22Rv1 (cell line): ENCODE results near the gene HYDIN.

ENCODE experiments used
- H3K27ac ChIP-seq: fragments of 450-650 bp; 2 replicates; pipeline ENCODE4 v1.5.1; 2017
- CTCF ChIP-seq: fragments of 450-650 bp; IDR thresholded peaks from 2 replicates; pipeline ENCODE4 v1.5.1; 2017; ENCODE audit warnings: mild to moderate bottlenecking
- ZFX ChIP-seq: fragments of 450-650 bp; IDR thresholded peaks from 2 replicates; pipeline ENCODE4 v1.6.1; 2017; ENCODE audit warnings: antibody characterized with exemption, borderline replicate concordance

Gene HYDIN

DNA sequence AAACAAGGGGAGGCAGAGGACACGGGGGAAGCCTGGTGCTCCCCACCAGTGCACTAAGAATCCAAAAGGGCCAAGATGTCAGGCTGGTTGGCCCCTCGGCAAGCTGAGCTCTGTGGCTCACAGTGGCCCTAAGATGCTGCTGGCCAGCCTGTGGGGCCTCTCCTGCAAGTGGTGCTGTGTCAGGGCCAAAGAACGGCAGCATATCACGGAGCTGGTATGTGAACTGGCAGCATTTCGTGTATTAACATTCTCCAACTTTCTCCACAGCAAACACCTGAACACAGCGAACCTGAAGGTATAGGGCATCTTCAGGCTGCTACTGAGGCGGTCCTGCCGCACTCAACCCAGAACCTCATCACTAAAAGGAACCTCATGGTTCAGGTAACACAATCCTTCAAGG is 464.3 kb downstream of the HYDIN start:
- no peak for TF ChIP-seq CTCF
- no peak for TF ChIP-seq ZFX
- H3K27ac ChIP-seq, result no peak overlapping the region

- no peak overlapping the region for H3K27ac ChIP-seq
- TF ChIP-seq ZFX, result no peak
- TF ChIP-seq CTCF, result no peak
These were observed 465.0 kb downstream of the HYDIN start for GRCh38 chr16:70765491-70765890.

GRCh38 chr16:70764632-70765031 is 465.9 kb downstream of the HYDIN start:
- H3K27ac ChIP-seq, result no peak overlapping the region
- TF ChIP-seq ZFX, result no peak
- TF ChIP-seq CTCF, result no peak

DNA sequence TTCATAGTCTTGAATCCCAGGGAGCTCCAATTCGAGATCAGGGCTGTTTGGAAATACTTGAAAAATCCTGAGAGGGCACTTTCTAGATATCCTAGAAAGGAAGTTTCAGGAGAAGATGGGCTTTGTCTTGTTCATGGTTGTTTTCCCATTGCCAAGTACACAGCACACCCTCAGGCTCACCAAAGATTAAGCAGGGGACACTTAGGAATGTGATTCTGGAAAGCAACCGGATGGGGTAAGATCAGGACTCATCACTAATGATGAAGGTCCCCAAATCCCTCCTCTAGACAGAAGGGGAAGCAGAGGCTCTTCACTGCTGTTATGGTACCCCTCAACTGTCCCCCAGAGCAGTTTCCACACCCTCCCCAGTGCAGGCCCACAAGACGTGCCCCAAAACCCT is 470.3 kb downstream of the HYDIN start:
- H3K27ac ChIP-seq, result no peak overlapping the region
- TF ChIP-seq ZFX, result no peak
- TF ChIP-seq CTCF, result no peak

DNA sequence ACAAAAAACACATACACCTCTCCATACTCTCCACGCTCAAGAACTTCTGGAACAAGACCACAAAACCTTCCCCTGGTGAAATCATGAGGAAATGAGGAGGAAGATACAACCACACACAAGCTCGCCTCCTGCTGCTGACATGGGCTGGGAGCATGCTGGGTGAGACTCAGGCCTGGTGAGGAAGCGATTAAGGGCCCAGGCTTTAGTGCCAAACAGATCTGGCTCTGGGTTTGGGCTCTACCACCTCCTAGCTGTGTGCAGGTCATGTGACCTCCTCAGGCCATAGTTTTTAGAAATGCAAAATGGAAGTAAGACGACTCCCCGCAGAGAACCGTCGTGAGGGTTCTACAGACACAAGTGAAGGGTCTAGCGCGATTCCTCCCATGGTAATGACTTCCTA is 470.9 kb downstream of the HYDIN start:
- TF ChIP-seq CTCF (no peak), ZFX (no peak)
- H3K27ac ChIP-seq, result no peak overlapping the region

GRCh38 chr16:70758786-70759185 is 471.7 kb downstream of the HYDIN start:
- H3K27ac ChIP-seq, result no peak overlapping the region
- TF ChIP-seq ZFX (no peak), CTCF (no peak)
